ENCODE results near the gene ZNRF1. TPM values are rescaled to one million over a fixed set of nuclear protein-coding genes. Genes with fewer than 3 reads are reported as not detected.
A peak's percentile ranks its signal among the peaks of the same experiment; 100 is the strongest.
"Not testable (repeated sequence)": the region's sequence is repeated elsewhere in the genome, so short reads cannot be mapped to it uniquely, and the experiment has no call there.

Gene ZNRF1
- polyA plus RNA-seq, 1 experiment = 36.5 TPM

DNA sequence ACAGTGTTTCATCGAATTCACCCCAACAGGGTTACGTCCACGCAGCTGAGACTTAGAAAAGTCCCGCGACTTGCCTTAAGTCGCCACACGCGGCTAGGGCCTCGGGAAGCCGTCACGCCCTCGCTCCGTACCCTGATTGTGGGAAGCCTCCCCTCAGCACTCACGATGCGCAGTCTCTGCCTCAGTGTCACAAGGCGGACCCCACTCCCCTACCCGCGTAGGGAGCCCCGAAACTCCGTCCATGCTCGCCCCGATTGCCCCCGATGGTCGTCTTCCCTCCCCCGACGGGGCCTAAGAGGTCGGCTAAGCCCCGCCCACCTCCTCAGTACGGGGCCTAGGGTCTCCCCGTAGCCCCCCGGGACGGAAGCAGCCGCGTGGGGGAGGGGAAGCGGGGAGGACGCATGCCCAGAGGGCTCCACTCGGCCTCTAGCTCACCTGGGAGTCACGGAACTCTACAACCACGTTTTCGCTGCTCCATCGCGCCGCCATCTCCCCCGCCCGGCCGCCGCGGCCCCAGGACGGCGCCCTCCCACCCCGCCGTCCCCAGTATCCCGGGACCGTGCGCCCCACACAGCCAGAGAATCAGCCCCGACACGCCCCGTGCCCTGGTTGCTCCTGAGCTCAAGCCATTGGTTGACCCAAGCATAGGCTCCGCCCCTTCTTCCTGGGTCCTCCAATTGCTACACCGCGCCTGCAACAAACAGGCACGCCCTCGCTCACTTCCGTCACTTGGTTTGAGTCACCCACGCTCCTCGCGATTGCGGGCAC, 14.1 kb upstream of the ZNRF1 start, which contains the start of gene WDR59:
WDR59 (minus strand) TSS at position 595 of the 768 bp plus-strand sequence; CDS start at position 489, 106 bp downstream.
- peak within 1 kb of the TSS; percentile 52 for H3K27ac ChIP-seq (ENCODE audit: low read depth, low read length)
- TF ChIP-seq, protein P1, sequence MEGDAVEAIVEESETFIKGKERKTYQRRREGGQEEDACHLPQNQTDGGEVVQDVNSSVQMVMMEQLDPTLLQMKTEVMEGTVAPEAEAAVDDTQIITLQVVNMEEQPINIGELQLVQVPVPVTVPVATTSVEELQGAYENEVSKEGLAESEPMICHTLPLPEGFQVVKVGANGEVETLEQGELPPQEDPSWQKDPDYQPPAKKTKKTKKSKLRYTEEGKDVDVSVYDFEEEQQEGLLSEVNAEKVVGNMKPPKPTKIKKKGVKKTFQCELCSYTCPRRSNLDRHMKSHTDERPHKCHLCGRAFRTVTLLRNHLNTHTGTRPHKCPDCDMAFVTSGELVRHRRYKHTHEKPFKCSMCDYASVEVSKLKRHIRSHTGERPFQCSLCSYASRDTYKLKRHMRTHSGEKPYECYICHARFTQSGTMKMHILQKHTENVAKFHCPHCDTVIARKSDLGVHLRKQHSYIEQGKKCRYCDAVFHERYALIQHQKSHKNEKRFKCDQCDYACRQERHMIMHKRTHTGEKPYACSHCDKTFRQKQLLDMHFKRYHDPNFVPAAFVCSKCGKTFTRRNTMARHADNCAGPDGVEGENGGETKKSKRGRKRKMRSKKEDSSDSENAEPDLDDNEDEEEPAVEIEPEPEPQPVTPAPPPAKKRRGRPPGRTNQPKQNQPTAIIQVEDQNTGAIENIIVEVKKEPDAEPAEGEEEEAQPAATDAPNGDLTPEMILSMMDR (IDR thresholded peaks at IDR 0.05; ENCODE audit: low read depth, low read length) = no peak
- POLR2A ChIA-PET = interaction anchor here (0.5 to 1.9 kb wide), 7 partner anchors 23 to 437 kb away, joined by 3 to 10 read pairs (median 4); no protein-coding TSS in a partner anchor
- CTCF ChIA-PET = interaction anchor here (0.6 to 1.9 kb wide), 7 partner anchors 14 to 260 kb away, joined by 3 to 12 read pairs (median 6); partner anchors contain the start of gene ZNRF1
- peak within 1 kb of the TSS; percentile 97 for H3K4me3 ChIP-seq (ENCODE audit: low read depth, low read length)
- DNase-seq (ENCODE audit: low read depth, low spot score) = peak; percentile 96
- H3K9me3 ChIP-seq (ENCODE audit: control insufficient read depth, insufficient read depth, low read length) = peaks cover 4% of the 10 kb centered on the region; the same call in 1 of the 2 replicates
- H3K27me3 ChIP-seq (ENCODE audit: control insufficient read depth, insufficient read depth, low read length) = no peaks in the 10 kb centered on the region

DNA sequence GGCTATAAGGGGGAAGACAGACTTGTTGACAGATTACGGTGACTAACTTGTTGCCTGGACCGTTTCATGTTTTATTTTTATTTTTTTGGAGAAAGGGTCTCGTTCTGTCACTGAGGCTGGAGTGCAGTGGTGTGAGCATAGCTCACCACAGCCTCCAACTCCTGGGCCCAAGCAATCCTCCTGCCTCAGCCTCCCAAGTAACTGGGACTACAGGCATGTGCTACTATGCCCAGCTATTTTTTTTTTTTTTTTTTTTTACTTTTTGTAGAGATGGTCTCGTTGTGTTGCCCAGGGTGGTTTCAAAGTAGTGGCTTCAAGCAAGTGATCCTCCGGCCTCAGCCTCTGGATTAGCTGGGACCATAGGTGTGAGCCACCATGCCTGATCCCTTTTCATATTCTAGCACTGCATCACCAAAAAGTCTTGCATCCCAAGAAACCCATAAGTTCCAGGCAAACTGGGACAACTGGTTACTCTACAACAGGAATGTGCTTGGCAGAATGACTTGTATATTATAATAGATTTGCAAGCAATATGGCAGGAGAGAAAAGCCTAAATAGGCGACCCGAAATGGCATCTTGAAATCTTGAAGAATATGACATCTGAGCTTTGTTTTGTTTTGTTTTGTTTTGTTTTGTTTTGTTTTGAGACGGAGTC, 11.7 kb upstream of the ZNRF1 start:
- Histone ChIP-seq H3K9me3 (ENCODE audit: control insufficient read depth, insufficient read depth, low read length) (peaks cover 4% of the 10 kb centered on the region; the same call in 1 of the 2 replicates), H3K27ac (ENCODE audit: low read depth, low read length) (no peak overlapping the region), H3K4me3 (ENCODE audit: low read depth, low read length) (no peak overlapping the region), H3K27me3 (ENCODE audit: control insufficient read depth, insufficient read depth, low read length) (no peaks in the 10 kb centered on the region)
- TF ChIP-seq, protein P1 (IDR thresholded peaks at IDR 0.05; ENCODE audit: low read depth, low read length) = no peak
- POLR2A ChIA-PET = interaction anchor here (0.6 kb wide), 2 partner anchors 414 to 447 kb away, joined by 3 read pairs; no protein-coding TSS in a partner anchor
- DNase-seq (ENCODE audit: low read depth, low spot score) = no peak
- CTCF ChIA-PET = interaction anchor here (1.2 to 2.8 kb wide), 3 partner anchors 9 to 124 kb away, joined by 4 to 20 read pairs (median 9); partner anchors contain the start of gene ZNRF1

DNA sequence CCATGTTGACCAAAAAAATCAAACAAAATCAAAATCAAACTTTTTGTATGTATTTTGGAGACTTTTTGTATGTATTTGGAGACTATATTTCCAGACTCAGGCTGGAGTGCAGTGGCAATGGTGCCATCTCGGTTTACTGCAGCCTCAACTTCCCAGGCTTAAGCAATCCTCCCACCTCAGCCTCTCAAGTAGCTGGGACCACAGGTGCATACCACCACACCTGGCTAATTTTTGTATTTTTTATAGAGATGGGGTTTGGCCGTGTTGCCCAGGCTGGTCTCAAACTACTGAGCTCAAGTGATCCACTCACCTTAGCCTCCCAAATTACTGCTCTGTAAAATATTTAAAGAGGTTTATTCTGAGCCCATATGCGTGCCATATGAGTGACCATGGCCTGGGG, 9.0 kb upstream of the ZNRF1 start:
- POLR2A ChIA-PET; CTCF ChIA-PET; H3K27ac ChIP-seq (ENCODE audit: low read depth, low read length); DNase-seq (ENCODE audit: low read depth, low spot score); H3K4me3 ChIP-seq (ENCODE audit: low read depth, low read length); H3K27me3 ChIP-seq (ENCODE audit: control insufficient read depth, insufficient read depth, low read length); H3K9me3 ChIP-seq (ENCODE audit: control insufficient read depth, insufficient read depth, low read length): not testable (repeated sequence)

DNA sequence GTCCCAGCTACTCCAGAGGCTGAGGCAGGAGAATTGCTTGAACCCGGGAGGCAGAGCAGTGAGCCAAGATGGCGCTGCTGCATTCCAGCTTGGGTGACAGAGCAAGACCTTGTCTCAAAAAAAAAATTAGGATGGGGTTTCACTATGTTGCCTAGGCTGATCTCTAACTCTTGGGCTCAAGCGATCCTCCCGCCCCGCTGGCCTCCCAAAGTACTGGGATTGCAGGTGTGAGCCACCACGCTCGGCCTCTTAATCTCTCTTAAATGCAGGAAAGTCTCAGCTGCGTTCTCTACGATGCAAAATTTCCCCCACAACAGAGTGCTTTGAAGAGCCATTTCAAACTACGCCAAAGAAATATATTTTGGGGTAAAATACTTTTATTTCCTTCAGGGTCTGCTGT, 8.0 kb upstream of the ZNRF1 start:
- CTCF ChIA-PET = no interaction called here
- TF ChIP-seq, protein P1 (IDR thresholded peaks at IDR 0.05; ENCODE audit: low read depth, low read length) = no peak

DNA sequence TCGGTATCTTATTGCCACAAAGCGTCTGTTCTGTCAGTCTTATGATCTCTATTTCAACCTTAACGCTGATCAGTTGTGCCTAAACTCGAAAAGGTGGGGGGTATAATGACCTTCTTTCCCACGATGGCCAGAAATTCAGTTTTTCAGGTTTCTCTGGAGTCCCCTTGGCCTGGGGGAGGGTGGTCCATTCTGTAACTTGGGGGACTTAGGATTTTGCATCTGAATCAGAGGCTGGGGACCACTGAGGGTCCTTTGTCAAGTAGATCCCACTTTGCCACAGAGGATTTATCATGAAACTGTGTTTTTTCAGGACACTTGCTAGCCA, 7.6 kb upstream of the ZNRF1 start:
- H3K27ac ChIP-seq (ENCODE audit: low read depth, low read length) = no peak overlapping the region
- TF ChIP-seq, protein P1 (IDR thresholded peaks at IDR 0.05; ENCODE audit: low read depth, low read length) = no peak
- DNase-seq (ENCODE audit: low read depth, low spot score) = no peak
- no peaks in the 10 kb centered on the region for H3K9me3 ChIP-seq (ENCODE audit: control insufficient read depth, insufficient read depth, low read length)
- no peak overlapping the region for H3K4me3 ChIP-seq (ENCODE audit: low read depth, low read length)
- POLR2A ChIA-PET = no interaction called here
- CTCF ChIA-PET = interaction anchor here (1.2 kb wide), 1 partner anchor 12 kb away, joined by 3 read pairs; no protein-coding TSS in a partner anchor
- no peaks in the 10 kb centered on the region for H3K27me3 ChIP-seq (ENCODE audit: control insufficient read depth, insufficient read depth, low read length)

More for the DNA sequence above, 8.0 kb upstream of the ZNRF1 start:
- Histone ChIP-seq H3K4me3 (ENCODE audit: low read depth, low read length) (no peak overlapping the region), H3K27ac (ENCODE audit: low read depth, low read length) (no peak overlapping the region), H3K9me3 (ENCODE audit: control insufficient read depth, insufficient read depth, low read length) (no peaks in the 10 kb centered on the region), H3K27me3 (ENCODE audit: control insufficient read depth, insufficient read depth, low read length) (no peaks in the 10 kb centered on the region)
- no peak for DNase-seq (ENCODE audit: low read depth, low spot score)
- POLR2A ChIA-PET = no interaction called here

Data from AG04450 (cell line).